IPS-NIHi11 (cell line): ENCODE data around the gene DALRD3.

Experiments used
- DNase-seq: peaks from one replicate; pipeline ENCODE4 v3.0.0; 2012; ENCODE audit warnings: mixed read lengths, low spot score

The DALRD3 gene

GRCh38 chr3:49005998-49006397 is 12.4 kb downstream of the DALRD3 start:
- DNase-seq, result no peak

- no peak for DNase-seq
Measured at GRCh38 chr3:49005303-49005680, 13.1 kb downstream of the DALRD3 start.

DNA sequence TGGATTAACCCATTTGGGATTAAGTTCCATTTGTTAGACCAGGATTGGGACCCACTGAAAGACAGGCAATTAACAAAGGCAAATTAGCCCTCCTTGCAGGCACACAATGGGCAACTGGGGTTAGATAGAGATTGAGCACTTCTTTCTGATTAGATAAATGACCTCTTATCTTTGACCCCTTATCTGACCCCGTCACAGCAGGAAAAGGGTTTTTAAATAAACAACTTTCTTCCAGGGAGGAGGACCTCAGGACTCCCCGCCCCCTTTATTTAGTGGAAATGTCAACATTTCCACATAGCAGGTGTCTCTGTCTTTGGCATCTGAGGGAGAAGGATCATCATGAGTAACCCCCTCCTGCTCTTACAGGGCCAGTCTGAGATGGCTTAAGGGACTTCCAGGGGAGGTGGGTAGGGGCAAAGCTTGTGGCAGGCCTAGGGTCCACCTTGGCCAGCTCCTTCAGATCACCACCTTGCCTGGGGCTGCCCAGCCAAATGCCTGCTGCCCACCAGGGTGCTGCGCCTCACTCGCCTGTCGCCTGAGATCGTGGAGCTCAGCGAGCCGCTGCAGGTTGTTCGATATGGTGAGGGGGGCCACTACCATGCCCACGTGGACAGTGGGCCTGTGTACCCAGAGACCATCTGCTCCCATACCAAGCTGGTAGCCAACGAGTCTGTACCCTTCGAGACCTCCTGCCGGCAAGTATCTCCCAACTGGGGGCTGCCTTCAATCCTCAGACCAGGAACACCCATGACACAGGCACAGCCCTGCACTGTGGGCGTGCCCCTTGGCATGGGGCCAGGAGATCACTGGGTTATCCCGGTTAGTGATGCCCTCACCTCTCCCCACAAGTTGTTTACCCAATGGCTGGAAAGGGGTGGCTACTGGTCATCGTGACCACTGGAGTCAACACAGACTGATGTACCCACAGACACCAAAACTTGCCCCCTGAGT is 13.8 kb downstream of the DALRD3 start:
- DNase-seq, result no peak

GRCh38 chr3:49001155-49001554 is 17.2 kb downstream of the DALRD3 start:
- no peak for DNase-seq

DNA sequence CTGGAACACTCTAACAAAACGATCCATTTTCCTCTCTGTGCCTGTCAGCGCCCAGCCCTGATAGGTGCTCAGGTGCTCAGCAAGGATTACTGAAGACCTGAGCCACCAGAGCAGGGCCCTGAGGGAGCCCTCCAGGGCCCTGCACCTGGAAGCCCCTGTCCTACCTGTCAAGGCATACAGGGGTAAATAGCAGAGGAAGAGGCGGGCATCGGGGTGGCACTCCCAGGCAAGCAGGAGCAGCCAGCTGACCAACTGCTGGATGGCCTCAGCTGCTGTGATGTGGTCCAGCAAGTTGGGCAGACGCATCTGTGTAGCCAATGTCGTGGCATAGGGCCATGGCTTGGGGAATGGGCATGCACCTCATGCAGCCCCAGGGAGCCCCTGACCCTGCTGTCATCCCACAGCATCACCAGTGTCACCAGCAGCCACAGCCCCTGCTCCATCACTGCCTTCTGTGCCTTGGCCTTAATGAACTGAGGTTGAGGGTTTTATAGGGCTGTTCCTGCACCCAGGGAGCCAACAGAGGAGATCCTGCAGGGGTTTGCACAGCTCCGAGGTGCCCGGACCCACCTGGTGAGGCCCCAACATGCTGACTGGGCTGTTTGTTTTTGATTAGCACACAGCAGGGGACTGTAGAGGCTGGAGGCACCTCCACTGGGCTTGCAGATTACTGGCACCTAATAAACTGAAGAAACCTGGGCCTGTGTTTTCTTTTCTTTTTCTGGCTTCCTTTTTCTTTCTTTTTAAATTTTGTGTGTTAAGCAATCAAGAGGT is 19.1 kb downstream of the DALRD3 start:
- no peak for DNase-seq

DNA sequence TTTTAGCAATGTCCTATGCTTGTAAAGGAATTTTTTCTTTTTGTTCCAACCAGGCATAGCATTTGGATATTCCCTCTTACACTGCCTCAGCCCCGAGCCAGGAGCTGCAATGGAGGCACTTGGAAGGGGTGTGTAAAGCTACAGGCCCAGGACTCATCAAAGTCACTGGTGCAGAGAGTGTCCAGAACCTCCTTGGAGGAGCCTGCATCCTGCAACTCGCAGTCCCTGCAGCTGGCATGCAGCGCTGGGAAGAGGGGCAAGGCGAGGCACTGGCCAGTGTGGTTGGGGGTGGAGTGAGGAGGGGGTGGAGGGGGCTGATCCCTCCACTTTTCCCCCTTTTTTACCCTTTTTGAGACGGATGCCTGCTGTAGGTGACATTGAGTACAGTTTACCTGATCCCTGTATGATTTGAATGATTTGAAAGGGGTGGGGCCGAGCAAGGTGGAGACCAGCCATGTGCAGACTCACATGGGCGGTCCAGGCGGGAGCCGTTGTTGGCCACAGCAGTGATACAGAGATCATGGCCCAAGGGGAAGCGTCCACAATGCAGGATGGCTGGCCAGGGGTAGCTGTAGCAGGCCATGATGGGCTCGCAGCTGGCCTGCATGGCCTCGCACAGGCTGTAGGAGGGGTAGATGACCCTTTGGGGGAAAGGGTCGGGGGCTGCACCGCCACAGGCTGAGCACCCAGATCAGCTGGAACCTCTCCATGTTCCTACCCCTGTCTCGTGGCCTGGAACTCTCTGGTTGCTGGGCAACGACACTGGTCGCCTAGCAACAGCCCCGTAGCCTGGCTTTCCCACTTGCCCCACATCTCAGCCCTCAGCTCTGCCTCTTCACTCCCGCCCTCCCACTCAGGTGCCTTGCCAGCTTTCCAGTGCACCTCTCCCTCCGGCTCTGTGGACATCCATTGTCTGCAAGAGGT is 20.4 kb downstream of the DALRD3 start:
- peak; percentile 45 for DNase-seq

GRCh38 chr3:48997102-48997635 is 21.2 kb downstream of the DALRD3 start:
- DNase-seq, result no peak

DNA sequence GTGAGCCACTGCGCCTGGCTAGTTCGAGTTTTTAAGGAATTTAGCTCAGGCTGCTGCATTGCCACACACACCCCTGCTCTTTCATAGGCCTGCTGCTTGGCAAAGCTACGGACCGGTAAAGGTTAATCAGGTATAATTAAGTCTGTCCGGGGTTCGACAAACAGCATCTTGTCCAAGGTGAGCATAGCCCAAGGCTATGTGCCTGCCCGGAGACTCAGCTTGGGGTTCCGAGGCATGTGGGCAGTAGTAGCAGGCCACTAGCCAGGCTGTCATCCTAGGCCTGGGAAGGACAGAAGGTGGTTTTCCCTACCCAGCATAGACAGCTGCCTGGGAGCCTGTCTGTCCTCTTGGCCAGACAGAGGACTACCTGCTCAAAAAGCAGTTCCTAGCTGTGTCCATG is 21.7 kb downstream of the DALRD3 start:
- DNase-seq, result no peak

DNA sequence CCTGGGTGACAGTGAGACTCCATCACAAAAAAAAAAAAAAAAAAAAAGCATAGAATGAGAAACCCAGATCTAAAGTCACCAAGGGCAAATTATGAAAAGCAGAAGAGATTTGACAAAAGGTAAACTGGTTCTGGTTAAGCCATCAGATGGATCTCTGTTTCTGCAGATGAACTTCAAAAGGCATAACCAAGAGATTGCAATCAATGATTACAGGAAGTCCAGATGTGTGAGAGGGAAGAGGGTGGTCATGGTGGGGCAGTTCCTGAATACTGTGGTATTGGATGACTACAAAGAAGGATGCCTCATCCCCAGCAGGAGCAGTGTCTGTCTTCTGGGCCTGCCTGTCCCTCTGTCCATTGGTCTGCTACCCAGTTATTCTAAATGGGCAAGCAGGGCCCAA is 24.5 kb downstream of the DALRD3 start:
- DNase-seq, result no peak

GRCh38 chr3:48991851-48992545 is 26.4 kb downstream of the DALRD3 start:
- DNase-seq, result no peak

DNA sequence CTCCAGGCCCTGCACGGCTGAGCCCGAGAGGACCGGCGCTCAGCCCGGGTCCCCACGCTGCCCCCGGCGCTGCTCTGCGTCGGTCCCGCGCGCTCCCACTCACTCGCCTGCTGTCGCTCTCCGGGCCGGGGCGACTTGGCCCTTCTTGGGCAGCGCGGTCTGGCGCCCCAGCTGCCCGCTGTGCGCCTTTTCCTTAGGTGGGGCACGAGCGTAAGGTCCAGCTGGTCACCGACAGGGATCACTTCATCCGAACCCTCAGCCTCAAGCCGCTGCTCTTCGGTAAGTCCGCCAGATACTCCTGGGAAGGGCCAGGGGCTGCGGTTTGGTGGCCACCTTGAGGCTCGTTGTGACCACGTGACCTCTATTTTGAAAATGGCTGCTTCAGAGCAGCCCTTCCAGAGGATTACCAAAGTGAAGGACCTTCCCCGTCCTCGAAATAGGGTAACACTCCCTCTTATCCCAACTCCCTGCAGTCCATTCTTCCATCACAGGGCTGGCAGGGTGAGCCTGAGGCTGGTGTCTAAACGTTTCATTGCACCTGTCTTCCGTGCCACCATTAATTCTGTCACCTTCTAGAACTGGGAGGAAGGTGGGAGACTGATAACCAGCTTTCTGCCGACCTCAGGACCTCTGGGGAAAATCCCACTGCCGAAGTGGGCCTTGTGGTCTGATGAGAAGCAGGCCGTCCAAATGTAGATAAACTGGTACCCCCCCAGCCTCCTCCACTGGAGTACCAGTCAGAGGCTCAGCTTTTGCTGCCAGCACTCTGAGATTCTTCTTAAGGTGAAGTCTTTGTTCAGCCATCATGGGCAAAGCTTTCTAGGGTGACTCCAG is 27.5 kb downstream of the DALRD3 start:
- DNase-seq, result peak; percentile 61

GRCh38 chr3:48989796-48990635 is 28.4 kb downstream of the DALRD3 start, which contains the start of gene P4HTM:
Gene P4HTM (plus strand): TSS chr3:48990241. CDS start chr3:48990257, 16 bp downstream.
- DNase-seq, result peak; percentile 82

- no peak for DNase-seq
Measured at GRCh38 chr3:48989126-48989795, 29.1 kb downstream of the DALRD3 start.

- DNase-seq, result no peak
Measured at GRCh38 chr3:48985831-48986376, 32.5 kb downstream of the DALRD3 start.

- DNase-seq, result no peak
Measured at GRCh38 chr3:48984663-48985062, 33.7 kb downstream of the DALRD3 start.

GRCh38 chr3:48983096-48983495 is 35.3 kb downstream of the DALRD3 start:
- no peak for DNase-seq

DNA sequence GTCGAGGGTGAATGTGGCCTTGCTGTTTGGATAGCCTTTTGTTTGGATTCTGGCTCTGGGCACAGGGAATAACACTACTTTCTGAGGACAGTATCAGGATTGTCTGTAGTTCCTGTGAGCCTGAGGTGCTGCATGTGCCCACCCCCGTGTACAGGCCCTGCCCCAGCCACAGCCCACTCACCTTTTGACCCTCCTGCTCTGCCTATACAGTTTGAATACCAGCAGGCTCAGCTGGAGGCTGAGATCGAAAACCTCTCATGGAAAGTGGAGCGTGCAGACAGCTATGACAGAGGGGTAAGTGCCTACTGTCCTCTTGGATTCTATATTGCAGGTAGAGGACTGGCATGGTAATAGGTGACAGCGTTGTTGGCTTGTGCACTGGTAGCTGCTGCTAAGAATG is 35.7 kb downstream of the DALRD3 start:
- no peak for DNase-seq

GRCh38 chr3:48982016-48982415 is 36.4 kb downstream of the DALRD3 start:
- no peak for DNase-seq
